DND-41 (cell line): Measurements from ENCODE around the gene GRIK3.

ENCODE experiments used
- ATAC-seq: fragments of 200-7000 bp; cut with Tn5 transposase; 3 replicates; pipeline ENCODE4 v1.9.1; 2021; ENCODE audit warnings: low read depth; ENCODE audit not compliant: insufficient read depth
- DNase-seq: peaks from one replicate; pipeline ENCODE4 v3.0.0-alpha.2; 2020
- H2AFZ ChIP-seq: 2 replicates; pipeline ENCODE4 v1.6.0; 2012; ENCODE audit warnings: low read depth, low read length
- H3K27ac ChIP-seq: 2 replicates; pipeline ENCODE4 v1.5.1; 2012; ENCODE audit warnings: low read length, inconsistent platforms
- H3K27me3 ChIP-seq: fragments of 200-600 bp; sonication (generic); 2 replicates; pipeline ENCODE4 v1.6.0; 2012; ENCODE audit warnings: low read length, mild to moderate bottlenecking, inconsistent platforms; ENCODE audit not compliant: insufficient read depth, poor library complexity
- H3K36me3 ChIP-seq: 2 replicates; pipeline ENCODE4 v1.5.1; 2012; ENCODE audit warnings: low read length, inconsistent platforms; ENCODE audit not compliant: insufficient read depth
- H3K4me1 ChIP-seq: 2 replicates; pipeline ENCODE4 v1.5.1; 2012; ENCODE audit warnings: mild to moderate bottlenecking, low read length; ENCODE audit not compliant: insufficient read depth
- H3K4me2 ChIP-seq: 2 replicates; pipeline ENCODE4 v1.6.0; 2012; ENCODE audit warnings: mild to moderate bottlenecking, moderate library complexity, low read length, inconsistent platforms; ENCODE audit not compliant: insufficient read depth
- H3K4me3 ChIP-seq, 2 experiments: fragments of 200-600 bp in 1 of 2; shearing (Covaris generic) in 1 of 2; 2 replicates each; pipeline ENCODE4 v1.5.1; 2012 to 2016; ENCODE audit warnings: inconsistent platforms in 2 of 2, low read length in 2 of 2, mild to moderate bottlenecking in 2 of 2, low read depth in 1 of 2, moderate library complexity in 1 of 2
- H3K79me2 ChIP-seq: 2 replicates; pipeline ENCODE4 v1.6.0; 2012; ENCODE audit warnings: low read length, inconsistent platforms; ENCODE audit not compliant: insufficient read depth
- H3K9ac ChIP-seq: 2 replicates; pipeline ENCODE4 v1.6.0; 2012; ENCODE audit warnings: low read depth, mild to moderate bottlenecking, inconsistent platforms, low read length, moderate library complexity
- H3K9me3 ChIP-seq: 2 replicates; pipeline ENCODE4 v1.5.1; 2012; ENCODE audit warnings: low read length, moderate library complexity, mild to moderate bottlenecking, inconsistent platforms; ENCODE audit not compliant: insufficient read depth, severe bottlenecking
- H4K20me1 ChIP-seq: 2 replicates; pipeline ENCODE4 v1.6.0; 2012; ENCODE audit warnings: low read length; ENCODE audit not compliant: insufficient read depth
- CTCF ChIP-seq: IDR thresholded peaks from 2 replicates; pipeline ENCODE4 v1.5.1; 2012; ENCODE audit warnings: borderline replicate concordance, low read length, moderate library complexity, mild to moderate bottlenecking; ENCODE audit not compliant: poor library complexity, severe bottlenecking; ENCODE audit errors: extremely low read depth
- EZH2 ChIP-seq: IDR thresholded peaks from 3 replicates; pipeline ENCODE4 v1.6.1; 2012; ENCODE audit warnings: borderline replicate concordance, low read depth, mild to moderate bottlenecking, moderate library complexity, low read length, inconsistent platforms; ENCODE audit not compliant: severe bottlenecking

The GRIK3 gene

GRCh38 chr1:36975642-36976041 is 58.7 kb downstream of the GRIK3 start:
- no peaks in the 10 kb centered on the region for H3K36me3 ChIP-seq
- H3K4me2 ChIP-seq = no peak overlapping the region
- H3K4me3 ChIP-seq = no peak overlapping the region
- H3K4me1 ChIP-seq = no peaks in the 10 kb centered on the region
- H3K27me3 ChIP-seq = no peaks in the 10 kb centered on the region
- H2AFZ ChIP-seq = no peak overlapping the region
- no peak overlapping the region for H3K9ac ChIP-seq
- peaks cover 4% of the 10 kb centered on the region; the same call in 1 of the 2 replicates for H4K20me1 ChIP-seq
- no peak overlapping the region for H3K27ac ChIP-seq
- TF ChIP-seq EZH2 (no peak), CTCF (no peak)
- DNase-seq = no peak
- no peaks in the 10 kb centered on the region for H3K79me2 ChIP-seq
- no peak for ATAC-seq
- H3K9me3 ChIP-seq = no peaks in the 10 kb centered on the region

DNA sequence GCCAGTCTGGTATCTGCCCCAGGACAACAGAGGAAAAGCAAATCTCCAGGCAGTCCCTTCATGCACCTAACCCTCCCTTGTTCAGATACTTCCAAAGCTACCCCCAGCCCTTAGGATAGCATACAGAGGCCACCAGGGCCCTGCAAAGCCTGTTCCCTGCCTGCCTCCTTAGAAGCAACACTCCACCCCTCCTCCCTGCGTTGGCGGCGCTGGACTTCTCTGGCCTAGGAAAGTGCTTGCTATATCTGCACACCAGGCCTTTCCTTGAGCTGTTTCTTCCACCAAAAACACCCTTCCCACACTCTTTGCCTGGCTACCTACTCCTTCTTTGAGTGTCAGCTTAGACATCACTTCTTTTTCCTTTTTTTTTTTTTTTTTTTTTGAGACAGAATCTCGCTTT is 61.3 kb downstream of the GRIK3 start:
- no peak for ATAC-seq
- DNase-seq = no peak
- peaks cover 9% of the 10 kb centered on the region; the same call in 1 of the 2 replicates for H4K20me1 ChIP-seq
- H3K27ac ChIP-seq = no peak overlapping the region
- no peak overlapping the region for H3K9ac ChIP-seq
- H2AFZ ChIP-seq = no peak overlapping the region
- no peaks in the 10 kb centered on the region for H3K79me2 ChIP-seq
- H3K36me3 ChIP-seq = no peaks in the 10 kb centered on the region
- H3K27me3 ChIP-seq = no peaks in the 10 kb centered on the region
- no peaks in the 10 kb centered on the region for H3K9me3 ChIP-seq
- TF ChIP-seq CTCF (no peak), EZH2 (no peak)
- H3K4me2 ChIP-seq = no peak overlapping the region
- H3K4me3 ChIP-seq = no peak overlapping the region
- no peaks in the 10 kb centered on the region for H3K4me1 ChIP-seq

GRCh38 chr1:36971852-36972618 is 62.3 kb downstream of the GRIK3 start:
- no peak overlapping the region for H2AFZ ChIP-seq
- peaks cover 9% of the 10 kb centered on the region; the same call in 1 of the 2 replicates for H4K20me1 ChIP-seq
- H3K79me2 ChIP-seq = no peaks in the 10 kb centered on the region
- no peak overlapping the region for H3K27ac ChIP-seq
- H3K9me3 ChIP-seq = no peaks in the 10 kb centered on the region
- H3K27me3 ChIP-seq = no peaks in the 10 kb centered on the region
- DNase-seq = no peak
- H3K4me3 ChIP-seq = no peak overlapping the region
- H3K4me1 ChIP-seq = no peaks in the 10 kb centered on the region
- TF ChIP-seq EZH2 = no peak
- TF ChIP-seq CTCF = no peak
- H3K36me3 ChIP-seq = no peaks in the 10 kb centered on the region
- ATAC-seq = no peak
- H3K9ac ChIP-seq = no peak overlapping the region
- no peak overlapping the region for H3K4me2 ChIP-seq

GRCh38 chr1:36968730-36969129 is 65.6 kb downstream of the GRIK3 start:
- H3K4me2 ChIP-seq = no peak overlapping the region
- H2AFZ ChIP-seq = no peak overlapping the region
- no peak overlapping the region for H3K27ac ChIP-seq
- DNase-seq (no peak), ATAC-seq (no peak)
- no peaks in the 10 kb centered on the region for H3K36me3 ChIP-seq
- H3K27me3 ChIP-seq = no peaks in the 10 kb centered on the region
- no peaks in the 10 kb centered on the region for H3K9me3 ChIP-seq
- H4K20me1 ChIP-seq = peaks cover 14% of the 10 kb centered on the region; the same call in 1 of the 2 replicates
- TF ChIP-seq EZH2 = no peak
- no peak for TF ChIP-seq CTCF
- H3K79me2 ChIP-seq = no peaks in the 10 kb centered on the region
- no peaks in the 10 kb centered on the region for H3K4me1 ChIP-seq
- H3K4me3 ChIP-seq = no peak overlapping the region
- no peak overlapping the region for H3K9ac ChIP-seq
